ENCODE results near the gene CAMTA1.

CAMTA1 gene

DNA sequence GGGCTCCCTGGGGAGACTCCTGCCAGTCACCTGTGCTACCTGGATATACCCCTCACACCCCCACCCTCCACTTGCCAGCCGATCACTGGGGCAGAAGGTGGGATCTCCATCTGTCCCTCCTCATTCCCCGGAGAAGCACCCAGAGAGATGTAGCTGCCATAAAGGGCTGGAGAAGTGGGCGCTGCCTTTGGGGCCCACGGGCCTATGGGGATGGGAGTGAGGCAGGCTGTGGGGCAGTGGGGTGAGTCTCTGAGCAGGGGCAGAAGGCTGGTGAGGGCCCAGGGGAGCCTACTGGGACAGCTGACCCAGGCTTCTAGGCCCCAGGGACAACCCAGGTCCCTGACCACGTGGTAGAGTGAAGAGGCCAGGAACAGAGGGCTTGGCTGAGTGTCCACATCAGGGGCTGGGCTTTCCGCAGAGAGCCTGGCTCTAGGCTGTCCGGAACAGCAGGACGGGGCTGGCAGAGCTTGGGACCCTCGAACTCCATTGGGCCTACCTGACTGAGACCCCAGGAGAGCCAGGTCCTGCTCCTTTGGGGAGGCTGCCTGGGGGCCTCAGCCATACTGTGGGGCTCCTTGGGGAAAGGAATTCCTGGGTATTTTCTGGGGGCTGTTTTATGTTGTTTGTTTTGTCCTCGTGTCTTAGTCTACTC is 780.0 kb downstream of the CAMTA1 start:
- TF ChIP-seq, protein P1, sequence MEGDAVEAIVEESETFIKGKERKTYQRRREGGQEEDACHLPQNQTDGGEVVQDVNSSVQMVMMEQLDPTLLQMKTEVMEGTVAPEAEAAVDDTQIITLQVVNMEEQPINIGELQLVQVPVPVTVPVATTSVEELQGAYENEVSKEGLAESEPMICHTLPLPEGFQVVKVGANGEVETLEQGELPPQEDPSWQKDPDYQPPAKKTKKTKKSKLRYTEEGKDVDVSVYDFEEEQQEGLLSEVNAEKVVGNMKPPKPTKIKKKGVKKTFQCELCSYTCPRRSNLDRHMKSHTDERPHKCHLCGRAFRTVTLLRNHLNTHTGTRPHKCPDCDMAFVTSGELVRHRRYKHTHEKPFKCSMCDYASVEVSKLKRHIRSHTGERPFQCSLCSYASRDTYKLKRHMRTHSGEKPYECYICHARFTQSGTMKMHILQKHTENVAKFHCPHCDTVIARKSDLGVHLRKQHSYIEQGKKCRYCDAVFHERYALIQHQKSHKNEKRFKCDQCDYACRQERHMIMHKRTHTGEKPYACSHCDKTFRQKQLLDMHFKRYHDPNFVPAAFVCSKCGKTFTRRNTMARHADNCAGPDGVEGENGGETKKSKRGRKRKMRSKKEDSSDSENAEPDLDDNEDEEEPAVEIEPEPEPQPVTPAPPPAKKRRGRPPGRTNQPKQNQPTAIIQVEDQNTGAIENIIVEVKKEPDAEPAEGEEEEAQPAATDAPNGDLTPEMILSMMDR (IDR thresholded peaks at IDR 0.05; ENCODE audit: control insufficient read depth, extremely low read depth, insufficient read depth): no peak

DNA sequence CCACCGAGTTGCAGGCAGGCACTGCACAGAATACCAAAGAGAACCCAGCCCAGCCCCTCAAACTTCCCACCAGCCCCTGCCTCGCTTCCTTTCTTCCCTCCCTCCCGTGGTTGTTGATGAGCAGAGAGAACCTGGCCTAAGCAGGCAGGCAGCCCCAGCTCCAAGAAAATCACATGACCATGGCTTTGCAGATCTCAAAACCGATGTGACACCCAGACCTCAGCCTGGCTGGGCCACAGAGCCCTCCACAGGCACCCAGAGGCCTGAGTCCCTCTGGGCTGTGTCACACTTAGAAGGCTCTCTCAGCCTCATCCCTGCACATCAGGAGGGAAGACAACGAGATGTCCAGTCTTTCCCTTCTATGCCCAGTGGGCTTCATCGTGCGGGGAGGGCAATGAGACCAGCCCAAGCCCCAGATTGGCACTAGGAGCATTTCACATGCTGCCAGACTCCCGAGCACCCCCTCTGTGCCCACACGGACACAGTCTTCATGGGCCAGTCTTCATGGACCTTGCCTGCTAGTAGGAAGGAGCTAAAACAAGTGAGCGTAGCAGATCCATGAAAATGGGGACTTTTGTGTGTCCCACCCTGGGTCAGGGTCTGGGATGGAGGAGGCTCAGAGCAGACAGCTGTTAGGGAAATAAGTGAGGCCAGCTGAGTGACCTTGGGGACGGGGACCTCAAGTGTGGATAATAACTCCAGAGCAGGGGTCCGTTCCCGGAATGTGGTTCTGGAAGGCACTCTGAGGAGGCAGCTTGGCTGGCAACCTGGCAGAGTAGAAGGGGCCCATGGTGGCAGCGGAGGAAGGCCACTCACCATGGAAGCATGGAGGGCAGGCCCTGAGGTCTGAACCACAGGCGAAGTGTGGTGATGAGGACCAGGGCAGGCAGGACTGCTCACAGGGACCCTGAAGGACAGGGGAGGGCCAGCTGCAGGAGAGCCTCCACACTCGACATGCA is 781.4 kb downstream of the CAMTA1 start:
- H3K4me3 ChIP-seq (ENCODE audit: low read depth, low read length): no peak overlapping the region
- DNase-seq (ENCODE audit: low read depth): no peak
- TF ChIP-seq, protein P1 (IDR thresholded peaks at IDR 0.05; ENCODE audit: control insufficient read depth, extremely low read depth, insufficient read depth): no peak

More for the DNA sequence above, 780.0 kb downstream of the CAMTA1 start:
- no peak overlapping the region for H3K4me3 ChIP-seq (ENCODE audit: low read depth, low read length)
- DNase-seq (ENCODE audit: low read depth): no peak

DNA sequence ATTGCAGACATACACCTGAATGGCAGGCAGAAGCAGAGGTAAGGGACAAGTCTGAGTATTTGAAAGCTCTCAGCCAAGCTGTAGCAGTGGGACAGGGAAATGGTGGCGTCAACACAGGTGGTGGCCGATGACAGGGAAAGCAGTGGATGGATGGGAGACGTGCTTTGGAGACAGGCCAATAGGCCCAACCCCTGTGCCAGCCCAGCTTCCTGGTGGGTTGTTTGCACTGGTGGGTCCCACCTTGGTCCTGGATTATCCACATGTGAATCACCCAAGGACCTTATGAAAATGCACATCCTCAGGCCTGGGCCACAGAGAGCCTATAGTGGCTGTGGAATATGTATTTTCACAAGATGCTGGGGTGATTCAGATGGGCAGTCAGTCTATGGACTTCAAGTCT is 782.1 kb downstream of the CAMTA1 start:
- TF ChIP-seq, protein P1 (IDR thresholded peaks at IDR 0.05; ENCODE audit: control insufficient read depth, extremely low read depth, insufficient read depth): no peak
- no peak for DNase-seq (ENCODE audit: low read depth)
- no peak overlapping the region for H3K4me3 ChIP-seq (ENCODE audit: low read depth, low read length)

DNA sequence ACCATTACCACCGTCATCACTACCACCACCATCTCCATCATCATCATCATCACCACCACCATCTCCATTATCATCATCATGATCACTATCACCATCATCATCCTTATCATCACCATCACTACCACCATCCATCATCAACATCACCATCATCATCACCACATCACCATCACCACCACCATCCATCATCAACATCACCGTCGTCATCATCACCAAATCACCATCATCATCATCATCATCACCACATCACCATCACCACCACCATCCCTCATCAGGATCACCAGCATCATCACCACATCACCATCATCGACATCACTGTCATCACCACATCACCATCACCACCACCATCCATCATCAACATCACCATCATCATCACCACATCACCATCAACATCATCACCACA is 782.8 kb downstream of the CAMTA1 start:
- H3K4me3 ChIP-seq (ENCODE audit: low read depth, low read length): no peak overlapping the region
- TF ChIP-seq, protein P1 (IDR thresholded peaks at IDR 0.05; ENCODE audit: control insufficient read depth, extremely low read depth, insufficient read depth): no peak
- no peak for DNase-seq (ENCODE audit: low read depth)

DNA sequence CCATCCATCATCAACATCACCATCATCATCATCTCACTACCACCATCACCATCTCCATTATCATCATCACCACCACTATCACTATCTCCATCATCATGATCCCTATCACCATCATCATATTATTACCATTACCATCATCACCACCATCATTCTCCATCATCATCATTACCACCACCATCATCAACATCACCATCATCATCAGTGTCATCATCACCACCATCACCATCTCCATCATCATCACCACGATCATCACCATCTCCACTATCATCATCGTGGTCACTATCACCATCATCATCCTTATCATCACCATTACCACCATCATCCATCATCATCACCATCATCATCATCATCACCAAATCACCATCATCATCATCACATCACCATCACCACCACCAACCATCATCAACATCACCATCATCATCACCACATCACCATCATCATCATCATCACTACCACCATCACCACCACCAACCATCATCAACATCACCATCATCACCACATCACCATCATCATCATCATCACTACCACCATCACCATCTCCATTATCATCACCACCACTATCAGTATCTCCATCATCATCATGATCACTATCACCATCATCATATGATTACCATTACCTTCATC is 783.8 kb downstream of the CAMTA1 start:
- no peak overlapping the region for H3K4me3 ChIP-seq (ENCODE audit: low read depth, low read length)
- TF ChIP-seq, protein P1 (IDR thresholded peaks at IDR 0.05; ENCODE audit: control insufficient read depth, extremely low read depth, insufficient read depth): no peak
- DNase-seq (ENCODE audit: low read depth): no peak

DNA sequence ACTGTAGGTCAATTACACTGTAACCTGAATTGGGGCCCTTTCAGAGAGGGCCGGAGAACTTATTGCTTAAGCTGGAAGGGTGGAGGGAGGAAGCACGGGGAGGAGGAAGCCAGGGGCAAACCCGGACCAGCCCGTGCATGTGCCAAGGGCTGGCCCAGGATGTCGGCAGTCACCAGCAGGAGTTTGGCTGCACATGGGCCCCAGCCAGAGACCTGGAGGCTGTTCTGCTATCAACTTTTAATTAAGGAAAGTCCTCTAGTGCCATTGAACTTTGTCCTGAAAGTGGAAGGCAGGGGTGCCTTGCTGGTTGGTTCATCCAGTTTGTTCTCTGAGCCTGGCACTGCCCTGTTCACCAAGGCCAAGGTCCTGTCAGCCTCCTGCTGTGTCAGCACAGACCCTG is 785.1 kb downstream of the CAMTA1 start:
- no peak for DNase-seq (ENCODE audit: low read depth)
- no peak overlapping the region for H3K4me3 ChIP-seq (ENCODE audit: low read depth, low read length)
- TF ChIP-seq, protein P1 (IDR thresholded peaks at IDR 0.05; ENCODE audit: control insufficient read depth, extremely low read depth, insufficient read depth): no peak
